Lower leg skin (tissue), 3 donors: ENCODE results near the gene UMODL1.

Experiments used
- POLR2A ChIP-seq, 2 donors: fragments of 450-650 bp; IDR thresholded peaks; one replicate each; pipeline ENCODE4 v1.6.1; 2016 to 2017; ENCODE audit warnings: antibody characterized with exemption in 2 of 2, mild to moderate bottlenecking in 1 of 2, moderate library complexity in 1 of 2
- TF ChIP-seq, protein P1 (sequence below), 3 donors: fragments of 450-650 bp; IDR thresholded peaks; one replicate each; pipeline ENCODE4 v1.5.1; 2016; ENCODE audit warnings: antibody characterized with exemption in 3 of 3, mild to moderate bottlenecking in 3 of 3, moderate library complexity in 2 of 3

- TF ChIP-seq, protein P1, sequence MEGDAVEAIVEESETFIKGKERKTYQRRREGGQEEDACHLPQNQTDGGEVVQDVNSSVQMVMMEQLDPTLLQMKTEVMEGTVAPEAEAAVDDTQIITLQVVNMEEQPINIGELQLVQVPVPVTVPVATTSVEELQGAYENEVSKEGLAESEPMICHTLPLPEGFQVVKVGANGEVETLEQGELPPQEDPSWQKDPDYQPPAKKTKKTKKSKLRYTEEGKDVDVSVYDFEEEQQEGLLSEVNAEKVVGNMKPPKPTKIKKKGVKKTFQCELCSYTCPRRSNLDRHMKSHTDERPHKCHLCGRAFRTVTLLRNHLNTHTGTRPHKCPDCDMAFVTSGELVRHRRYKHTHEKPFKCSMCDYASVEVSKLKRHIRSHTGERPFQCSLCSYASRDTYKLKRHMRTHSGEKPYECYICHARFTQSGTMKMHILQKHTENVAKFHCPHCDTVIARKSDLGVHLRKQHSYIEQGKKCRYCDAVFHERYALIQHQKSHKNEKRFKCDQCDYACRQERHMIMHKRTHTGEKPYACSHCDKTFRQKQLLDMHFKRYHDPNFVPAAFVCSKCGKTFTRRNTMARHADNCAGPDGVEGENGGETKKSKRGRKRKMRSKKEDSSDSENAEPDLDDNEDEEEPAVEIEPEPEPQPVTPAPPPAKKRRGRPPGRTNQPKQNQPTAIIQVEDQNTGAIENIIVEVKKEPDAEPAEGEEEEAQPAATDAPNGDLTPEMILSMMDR (IDR thresholded peaks at IDR 0.05) = no peak
- TF ChIP-seq POLR2A (IDR thresholded peaks at IDR 0.05) = no peak
Measured at GRCh38 chr21:42047821-42048613, 23.1 kb upstream of the UMODL1 start.
